Glutamatergic neuron (in vitro differentiated cells): ENCODE data around the gene DNMT3B. TPM values are rescaled to one million over a fixed set of nuclear protein-coding genes. Genes with fewer than 3 reads are reported as not detected.

ENCODE experiments used
- DNase-seq: peaks from one replicate; pipeline ENCODE4 v3.0.0; 2022
- H3K27ac Mint-ChIP-seq: one replicate; pipeline ENCODE4 v1.8.0; 2020; ENCODE audit warnings: mild to moderate bottlenecking, mixed read lengths, inconsistent platforms; ENCODE audit not compliant: unreplicated experiment
- H3K27me3 Mint-ChIP-seq: one replicate; pipeline ENCODE4 v1.8.0; 2020; ENCODE audit warnings: mild to moderate bottlenecking, moderate library complexity, mixed read lengths, inconsistent platforms; ENCODE audit not compliant: unreplicated experiment
- H3K36me3 Mint-ChIP-seq: one replicate; pipeline ENCODE4 v1.8.0; 2020; ENCODE audit warnings: mild to moderate bottlenecking, mixed read lengths, inconsistent platforms; ENCODE audit not compliant: unreplicated experiment
- H3K4me1 Mint-ChIP-seq: one replicate; pipeline ENCODE4 v1.8.0; 2020; ENCODE audit warnings: mild to moderate bottlenecking, low read depth, mixed read lengths, inconsistent platforms; ENCODE audit not compliant: unreplicated experiment
- H3K4me3 Mint-ChIP-seq: one replicate; pipeline ENCODE4 v1.8.0; 2020; ENCODE audit warnings: mild to moderate bottlenecking, mixed read lengths, inconsistent platforms; ENCODE audit not compliant: unreplicated experiment
- H3K9me3 Mint-ChIP-seq: one replicate; pipeline ENCODE4 v1.8.0; 2020; ENCODE audit warnings: mild to moderate bottlenecking, moderate library complexity, mixed read lengths, inconsistent platforms; ENCODE audit not compliant: unreplicated experiment
- CTCF ChIP-seq: fragments of 200-600 bp; sonication (generic); IDR thresholded peaks from one replicate; pipeline ENCODE4 v1.5.0; 2021; ENCODE audit not compliant: partially characterized antibody, unreplicated experiment
- total RNA-seq: library from RNA; stranded (reverse); fragmentation: NEBNext Ultra II Directional; extraction: Animal tissue kit (Norgen Biotek cat#: 25700); gene quantifications from one replicate; pipeline ENCODE4 v1.2.1, GENCODE V29; 2021; ENCODE audit not compliant: unreplicated experiment

DNMT3B gene
- total RNA-seq, 1 donor from 2014 or later = 29.0 TPM

DNA sequence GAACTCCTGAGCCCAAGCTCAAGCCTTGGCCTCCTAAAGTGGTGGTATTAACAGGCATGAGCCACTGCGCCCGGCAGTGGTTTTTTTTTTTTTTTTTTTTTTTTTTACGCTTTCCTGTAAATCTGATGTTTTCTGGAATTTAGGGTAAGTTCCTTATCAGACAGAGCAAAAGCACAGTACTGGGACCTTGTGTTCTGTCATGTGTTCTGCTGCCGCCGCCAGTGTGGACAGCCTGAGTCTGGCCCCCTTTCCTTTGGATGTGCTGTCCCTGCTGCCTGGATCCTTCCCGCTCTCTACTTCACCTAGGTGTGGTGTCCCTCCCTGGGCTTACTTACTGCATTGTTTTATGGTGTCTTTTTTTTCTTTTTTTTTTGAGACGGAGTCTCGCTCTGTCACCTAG lies 11.7 kb downstream of the DNMT3B start:
- DNase-seq = no peak
- Mint-ChIP-seq H3K27me3 (peaks cover 8% of the 10 kb centered on the region), H3K36me3 (no peaks in the 10 kb centered on the region), H3K4me1 (peaks cover 11% of the 10 kb centered on the region), H3K27ac (no peak overlapping the region), H3K4me3 (no peak overlapping the region), H3K9me3 (no peaks in the 10 kb centered on the region)
- TF ChIP-seq CTCF = no peak

- Mint-ChIP-seq H3K4me1 (peaks cover 20% of the 10 kb centered on the region), H3K4me3 (no peak overlapping the region), H3K27me3 (peaks cover 6% of the 10 kb centered on the region), H3K27ac (no peak overlapping the region), H3K9me3 (no peaks in the 10 kb centered on the region), H3K36me3 (no peaks in the 10 kb centered on the region)
- no peak for DNase-seq
- TF ChIP-seq CTCF = no peak
Measured at GRCh38 chr20:32775336-32775991, 13.3 kb downstream of the DNMT3B start.

DNA sequence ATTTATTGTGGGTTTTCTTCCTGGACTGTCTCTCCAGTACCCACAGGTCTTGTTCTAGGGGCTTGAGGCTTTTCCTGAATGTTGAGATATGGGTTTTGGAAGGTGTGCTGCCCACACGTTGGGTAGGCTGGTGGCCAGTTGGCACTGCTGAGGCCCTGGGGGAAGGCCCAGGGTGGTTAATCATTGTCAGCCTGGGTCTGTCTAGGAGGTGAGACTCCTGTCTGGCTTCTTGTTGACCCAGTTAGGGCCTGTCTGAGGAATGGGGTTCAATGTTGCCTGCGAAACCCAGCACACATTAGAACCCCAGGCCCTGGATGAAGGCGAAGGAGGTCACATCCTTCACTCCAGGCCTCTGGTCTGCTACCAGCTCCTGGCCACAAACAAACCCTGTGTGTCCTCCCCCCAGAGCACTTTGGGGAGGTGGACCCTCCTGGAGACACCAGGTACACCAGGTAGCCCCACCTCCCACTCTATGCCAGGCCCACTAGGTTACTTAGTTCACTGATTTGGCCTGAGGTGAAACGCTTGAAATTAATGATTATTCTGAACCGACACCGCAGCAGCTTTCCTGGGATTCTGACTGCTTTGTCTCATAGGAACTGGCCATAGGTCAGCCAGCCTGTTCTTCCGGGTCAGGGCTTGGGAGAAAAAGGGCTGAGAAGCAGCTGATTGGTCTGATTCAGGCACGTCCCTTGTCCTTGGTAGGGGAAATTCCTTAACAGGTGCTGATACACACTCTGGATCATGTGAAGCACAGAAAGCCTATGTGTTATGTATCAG lies 15.2 kb downstream of the DNMT3B start:
- Mint-ChIP-seq H3K4me1 (peaks cover 24% of the 10 kb centered on the region), H3K4me3 (no peak overlapping the region), H3K36me3 (no peaks in the 10 kb centered on the region), H3K27ac (no peak overlapping the region), H3K27me3 (peaks cover 6% of the 10 kb centered on the region), H3K9me3 (no peaks in the 10 kb centered on the region)
- DNase-seq = no peak
- no peak for TF ChIP-seq CTCF

GRCh38 chr20:32779500-32780211 lies 17.5 kb downstream of the DNMT3B start:
- peaks cover 24% of the 10 kb centered on the region for H3K4me1 Mint-ChIP-seq
- H3K27me3 Mint-ChIP-seq = peaks cover 6% of the 10 kb centered on the region
- peak overlapping the region; percentile 20 for H3K4me3 Mint-ChIP-seq
- DNase-seq = peak; percentile 96
- no peaks in the 10 kb centered on the region for H3K9me3 Mint-ChIP-seq
- no peaks in the 10 kb centered on the region for H3K36me3 Mint-ChIP-seq
- no peak for TF ChIP-seq CTCF
- peak overlapping the region; percentile 84 for H3K27ac Mint-ChIP-seq
